ENCODE data around the gene BSCL2. TPM values are rescaled to one million over a fixed set of nuclear protein-coding genes. Genes with fewer than 3 reads are reported as not detected.
"Not testable (repeated sequence)": the region's sequence is repeated elsewhere in the genome, so short reads cannot be mapped to it uniquely, and the experiment has no call there.

Gene BSCL2
- polyA plus RNA-seq, 3 donors, result 43.5 to 65.7 (median 63.3) TPM

GRCh38 chr11:62677156-62677555 is 30.1 kb downstream of the BSCL2 start:
- Mint-ChIP-seq H3K4me3 (no peak overlapping the region), H3K27me3 (ENCODE audit: low read depth in 3 of 3) (peaks cover 0 to 2% (median 1%) of the 10 kb centered on the region in 3 donors), H3K27ac (peak overlapping the region; percentile 11 to 89 (median 50)), H3K36me3 (peaks cover 31 to 47% of the 10 kb centered on the region in 2 donors), H3K4me1 (peaks cover 50% of the 10 kb centered on the region), H3K9me3 (no peaks in the 10 kb centered on the region)
- H3K79me2 ChIP-seq (ENCODE audit: insufficient read depth, low read length), result peaks cover 65% of the 10 kb centered on the region
- peak overlapping the region in 1 of 2 donors; percentile 97 for H3K27ac ChIP-seq (ENCODE audit: low read depth in 1 of 2, low read length in 2 of 2)
- H2AFZ ChIP-seq (ENCODE audit: insufficient read depth, low read depth, low read length, poor library complexity, severe bottlenecking), result no peak overlapping the region
- 100% methylated on average over 3 of the region's 6 CpGs for WGBS (ENCODE audit: insufficient coverage)
- intact Hi-C loops (cut with micrococcal nuclease), result no loop called here
- no peak overlapping the region for H3K9ac ChIP-seq (ENCODE audit: insufficient read depth, low read length, poor library complexity, severe bottlenecking)
- no peak for TF ChIP-seq CTCF (IDR thresholded peaks at IDR 0.05)
- peaks cover 28% of the 10 kb centered on the region for H4K20me1 ChIP-seq (ENCODE audit: insufficient read depth, low read length)
- H3K27me3 ChIP-seq (ENCODE audit: control insufficient read depth in 2 of 2, insufficient read depth in 2 of 2, low read length in 2 of 2), result no peaks in the 10 kb centered on the region
- H3K9me3 ChIP-seq (replicated peaks in 1 of 2; ENCODE audit: control insufficient read depth in 1 of 2, insufficient read depth in 1 of 2, low read length in 2 of 2), result no peaks in the 10 kb centered on the region
- peak overlapping the region; percentile 92 for H3K4me2 ChIP-seq (replicated peaks; ENCODE audit: extremely low read depth, low read length, poor library complexity, severe bottlenecking)
- H3K4me3 ChIP-seq (replicated peaks in 1 of 3; ENCODE audit: low read depth in 2 of 3, low read length in 3 of 3), result no peak overlapping the region
- DNase-seq, result no peak
- peaks cover 26 to 46% of the 10 kb centered on the region in 2 donors for H3K36me3 ChIP-seq (replicated peaks in 1 of 2; ENCODE audit: control insufficient read depth in 1 of 2, insufficient read depth in 2 of 2, low read length in 2 of 2)
- peaks cover 28 to 46% of the 10 kb centered on the region in 2 donors for H3K4me1 ChIP-seq (ENCODE audit: control insufficient read depth in 1 of 2, insufficient read depth in 2 of 2, low read length in 2 of 2)

GRCh38 chr11:62676698-62677097 is 30.5 kb downstream of the BSCL2 start:
- Mint-ChIP-seq H3K4me3 (no peak overlapping the region), H3K36me3 (peaks cover 31 to 47% of the 10 kb centered on the region in 2 donors), H3K4me1 (peaks cover 51% of the 10 kb centered on the region), H3K9me3 (no peaks in the 10 kb centered on the region), H3K27me3 (ENCODE audit: low read depth in 3 of 3) (peaks cover 0 to 2% (median 1%) of the 10 kb centered on the region in 3 donors), H3K27ac (peak overlapping the region in 6 of 7 donors; percentile 1 to 83 (median 39))
- Histone ChIP-seq H3K79me2 (ENCODE audit: insufficient read depth, low read length) (peaks cover 65% of the 10 kb centered on the region), H3K4me1 (ENCODE audit: control insufficient read depth in 1 of 2, insufficient read depth in 2 of 2, low read length in 2 of 2) (peaks cover 29 to 47% of the 10 kb centered on the region in 2 donors), H3K4me2 (replicated peaks; ENCODE audit: extremely low read depth, low read length, poor library complexity, severe bottlenecking) (no peak overlapping the region), H3K36me3 (replicated peaks in 1 of 2; ENCODE audit: control insufficient read depth in 1 of 2, insufficient read depth in 2 of 2, low read length in 2 of 2) (peaks cover 26 to 46% of the 10 kb centered on the region in 2 donors), H3K9me3 (replicated peaks in 1 of 2; ENCODE audit: control insufficient read depth in 1 of 2, insufficient read depth in 1 of 2, low read length in 2 of 2) (no peaks in the 10 kb centered on the region), H4K20me1 (ENCODE audit: insufficient read depth, low read length) (peaks cover 28% of the 10 kb centered on the region), H3K4me3 (replicated peaks in 1 of 3; ENCODE audit: low read depth in 2 of 3, low read length in 3 of 3) (no peak overlapping the region), H3K27ac (ENCODE audit: low read depth in 1 of 2, low read length in 2 of 2) (peak overlapping the region in 1 of 2 donors; percentile 97), H2AFZ (ENCODE audit: insufficient read depth, low read depth, low read length, poor library complexity, severe bottlenecking) (no peak overlapping the region), H3K27me3 (ENCODE audit: control insufficient read depth in 2 of 2, insufficient read depth in 2 of 2, low read length in 2 of 2) (no peaks in the 10 kb centered on the region), H3K9ac (ENCODE audit: insufficient read depth, low read length, poor library complexity, severe bottlenecking) (no peak overlapping the region)
- DNase-seq, result no peak
- WGBS (ENCODE audit: insufficient coverage), result 85% methylated on average over 5 of the region's 6 CpGs
- intact Hi-C loops (cut with micrococcal nuclease), result no loop called here
- no peak for TF ChIP-seq CTCF (IDR thresholded peaks at IDR 0.05)

GRCh38 chr11:62675415-62675814 is 31.8 kb downstream of the BSCL2 start:
- Mint-ChIP-seq H3K36me3 (peaks cover 31 to 47% of the 10 kb centered on the region in 2 donors), H3K4me1 (peaks cover 56% of the 10 kb centered on the region)
- not testable (repeated sequence) for H3K4me3 Mint-ChIP-seq

More at GRCh38 chr11:62675415-62675814, 31.8 kb downstream of the BSCL2 start:
- H3K27ac Mint-ChIP-seq, result peak overlapping the region in 2 of 7 donors; percentile 40 to 69
- 100% methylated on average over 5 of the region's 10 CpGs for WGBS (ENCODE audit: insufficient coverage)
- H3K27me3 ChIP-seq (ENCODE audit: control insufficient read depth in 2 of 2, insufficient read depth in 2 of 2, low read length in 2 of 2); H3K9ac ChIP-seq (ENCODE audit: insufficient read depth, low read length, poor library complexity, severe bottlenecking); H3K4me2 ChIP-seq (replicated peaks; ENCODE audit: extremely low read depth, low read length, poor library complexity, severe bottlenecking); H3K9me3 ChIP-seq (replicated peaks in 1 of 2; ENCODE audit: control insufficient read depth in 1 of 2, insufficient read depth in 1 of 2, low read length in 2 of 2); DNase-seq; H3K4me3 ChIP-seq (replicated peaks in 1 of 3; ENCODE audit: low read depth in 2 of 3, low read length in 3 of 3); H3K9me3 Mint-ChIP-seq; H3K27ac ChIP-seq (ENCODE audit: low read depth in 1 of 2, low read length in 2 of 2); H2AFZ ChIP-seq (ENCODE audit: insufficient read depth, low read depth, low read length, poor library complexity, severe bottlenecking); H3K27me3 Mint-ChIP-seq (ENCODE audit: low read depth in 3 of 3); intact Hi-C loops (cut with micrococcal nuclease): not testable (repeated sequence)
- Histone ChIP-seq H3K79me2 (ENCODE audit: insufficient read depth, low read length) (peaks cover 77% of the 10 kb centered on the region), H3K36me3 (replicated peaks in 1 of 2; ENCODE audit: control insufficient read depth in 1 of 2, insufficient read depth in 2 of 2, low read length in 2 of 2) (peaks cover 26 to 46% of the 10 kb centered on the region in 2 donors), H3K4me1 (ENCODE audit: control insufficient read depth in 1 of 2, insufficient read depth in 2 of 2, low read length in 2 of 2) (peaks cover 38 to 56% of the 10 kb centered on the region in 2 donors), H4K20me1 (ENCODE audit: insufficient read depth, low read length) (peaks cover 28% of the 10 kb centered on the region)
